ENCODE results near the gene ARID1B. TPM values are rescaled to one million over a fixed set of nuclear protein-coding genes. Genes with fewer than 3 reads are reported as not detected.

ARID1B gene
- total RNA-seq, 1 experiment from 2014 or later: 86.3 TPM

DNA sequence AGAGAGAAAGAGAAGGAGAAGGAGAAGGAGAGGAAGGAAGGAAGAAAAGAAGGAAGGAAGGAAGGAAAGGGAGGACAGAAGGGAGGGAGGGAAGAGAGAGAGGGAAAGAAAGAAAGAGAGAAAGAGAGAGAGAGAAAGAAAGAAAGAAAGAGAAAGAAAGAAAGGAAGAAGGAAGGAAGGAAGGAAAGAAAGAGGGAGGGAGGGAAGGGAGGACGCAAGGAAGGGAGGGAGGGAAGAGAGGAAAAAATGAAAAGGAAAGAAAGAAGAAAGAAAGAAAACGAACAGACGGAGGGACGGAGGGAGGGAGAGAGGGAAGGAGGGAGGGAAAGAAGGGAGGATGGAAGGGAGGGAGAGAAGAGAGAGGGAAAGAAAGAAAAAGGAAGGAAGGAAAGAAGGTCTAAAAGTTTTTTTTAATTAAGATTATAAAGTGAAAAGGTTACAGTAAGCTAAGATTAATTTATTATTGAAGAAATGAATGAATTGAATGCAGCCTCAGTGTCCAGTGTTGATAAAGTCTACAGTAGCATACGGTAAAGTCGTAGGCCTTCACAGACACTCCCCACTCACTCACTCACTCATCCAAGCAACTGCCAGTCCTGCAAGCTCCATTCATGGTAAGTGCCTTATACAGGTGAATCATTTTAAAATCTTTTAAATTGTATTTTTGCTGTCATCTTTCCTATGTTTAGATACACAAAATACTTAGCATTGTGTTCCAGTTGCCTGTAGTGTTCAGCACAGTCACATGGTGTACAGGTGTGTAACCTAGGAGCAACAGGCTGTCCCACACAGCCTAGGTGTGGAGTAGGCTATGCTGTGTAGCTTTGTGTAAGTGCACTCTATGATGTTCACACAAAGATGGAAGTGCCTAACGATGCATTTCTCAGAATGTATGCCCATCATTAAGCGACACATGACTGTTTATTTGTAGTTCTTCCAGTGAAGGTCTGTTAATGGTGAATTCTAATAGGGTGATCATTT lies 20.3 kb upstream of the ARID1B start:
- H3K9me3 ChIP-seq (ENCODE audit: low read depth, low read length, poor library complexity, severe bottlenecking): no peaks in the 10 kb centered on the region
- CTCF ChIA-PET: no interaction called here
- BruUV-seq (replicated peaks): no TSS peak
- intact Hi-C loops (cut with micrococcal nuclease; ENCODE audit: unreplicated experiment): no loop called here
- no peaks in the 10 kb centered on the region for H3K4me1 ChIP-seq (ENCODE audit: insufficient read depth, low read length, poor library complexity, severe bottlenecking)
- no peaks in the 10 kb centered on the region for H3K36me3 ChIP-seq (ENCODE audit: insufficient read depth, low read length, poor library complexity, severe bottlenecking)
- H3K27ac ChIP-seq (ENCODE audit: low read depth, low read length, poor library complexity, severe bottlenecking): no peak overlapping the region
- DNase-seq (ENCODE audit: low spot score): no peak
- POLR2A ChIA-PET (ENCODE audit: low non-redundant PET): interaction anchor here (0.6 kb wide), 1 partner anchor 179 kb away, joined by 20 read pairs; no protein-coding TSS in a partner anchor
- TF ChIP-seq, protein P1, sequence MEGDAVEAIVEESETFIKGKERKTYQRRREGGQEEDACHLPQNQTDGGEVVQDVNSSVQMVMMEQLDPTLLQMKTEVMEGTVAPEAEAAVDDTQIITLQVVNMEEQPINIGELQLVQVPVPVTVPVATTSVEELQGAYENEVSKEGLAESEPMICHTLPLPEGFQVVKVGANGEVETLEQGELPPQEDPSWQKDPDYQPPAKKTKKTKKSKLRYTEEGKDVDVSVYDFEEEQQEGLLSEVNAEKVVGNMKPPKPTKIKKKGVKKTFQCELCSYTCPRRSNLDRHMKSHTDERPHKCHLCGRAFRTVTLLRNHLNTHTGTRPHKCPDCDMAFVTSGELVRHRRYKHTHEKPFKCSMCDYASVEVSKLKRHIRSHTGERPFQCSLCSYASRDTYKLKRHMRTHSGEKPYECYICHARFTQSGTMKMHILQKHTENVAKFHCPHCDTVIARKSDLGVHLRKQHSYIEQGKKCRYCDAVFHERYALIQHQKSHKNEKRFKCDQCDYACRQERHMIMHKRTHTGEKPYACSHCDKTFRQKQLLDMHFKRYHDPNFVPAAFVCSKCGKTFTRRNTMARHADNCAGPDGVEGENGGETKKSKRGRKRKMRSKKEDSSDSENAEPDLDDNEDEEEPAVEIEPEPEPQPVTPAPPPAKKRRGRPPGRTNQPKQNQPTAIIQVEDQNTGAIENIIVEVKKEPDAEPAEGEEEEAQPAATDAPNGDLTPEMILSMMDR (conservative IDR thresholded peaks at IDR 0.05; ENCODE audit: low read depth, low read length): no peak
- TF ChIP-seq EZH2 (IDR thresholded peaks at IDR 0.05; ENCODE audit: borderline replicate concordance, low read depth, low read length, poor library complexity, severe bottlenecking): no peak
- H3K27me3 ChIP-seq (replicated peaks; ENCODE audit: insufficient read depth, low read depth, low read length, poor library complexity): no peaks in the 10 kb centered on the region
- no peak overlapping the region for H3K4me3 ChIP-seq (ENCODE audit: low read depth, low read length, poor library complexity, severe bottlenecking)

DNA sequence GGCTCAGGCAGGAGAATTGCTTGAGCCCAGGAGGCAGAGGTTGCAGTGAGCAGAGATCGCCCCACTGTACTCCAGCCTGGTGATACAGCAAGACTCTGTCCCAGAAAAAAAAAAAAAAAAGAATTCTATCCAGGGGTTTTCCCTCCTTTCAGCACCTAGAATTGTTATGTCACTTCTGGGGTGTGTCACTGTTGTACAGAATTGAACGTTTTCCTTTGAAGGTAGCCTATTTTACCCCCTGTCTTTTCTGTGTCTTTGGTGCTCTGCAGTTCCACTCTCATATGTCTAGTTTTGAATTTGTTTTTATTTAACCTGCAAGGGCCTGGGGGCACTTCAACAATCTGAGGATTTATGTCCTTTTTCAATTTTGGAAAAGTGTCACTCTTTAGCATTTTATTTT lies 19.3 kb upstream of the ARID1B start:
- Histone ChIP-seq H3K27ac (ENCODE audit: low read depth, low read length, poor library complexity, severe bottlenecking) (no peak overlapping the region), H3K4me1 (ENCODE audit: insufficient read depth, low read length, poor library complexity, severe bottlenecking) (no peaks in the 10 kb centered on the region), H3K27me3 (replicated peaks; ENCODE audit: insufficient read depth, low read depth, low read length, poor library complexity) (no peaks in the 10 kb centered on the region), H3K36me3 (ENCODE audit: insufficient read depth, low read length, poor library complexity, severe bottlenecking) (no peaks in the 10 kb centered on the region), H3K9me3 (ENCODE audit: low read depth, low read length, poor library complexity, severe bottlenecking) (no peaks in the 10 kb centered on the region), H3K4me3 (ENCODE audit: low read depth, low read length, poor library complexity, severe bottlenecking) (no peak overlapping the region)
- TF ChIP-seq, protein P1 (conservative IDR thresholded peaks at IDR 0.05; ENCODE audit: low read depth, low read length): no peak
- TF ChIP-seq EZH2 (IDR thresholded peaks at IDR 0.05; ENCODE audit: borderline replicate concordance, low read depth, low read length, poor library complexity, severe bottlenecking): no peak
- CTCF ChIA-PET: no interaction called here
- no TSS peak for BruUV-seq (replicated peaks)
- intact Hi-C loops (cut with micrococcal nuclease; ENCODE audit: unreplicated experiment): no loop called here
- POLR2A ChIA-PET (ENCODE audit: low non-redundant PET): no interaction called here
- no peak for DNase-seq (ENCODE audit: low spot score)

DNA sequence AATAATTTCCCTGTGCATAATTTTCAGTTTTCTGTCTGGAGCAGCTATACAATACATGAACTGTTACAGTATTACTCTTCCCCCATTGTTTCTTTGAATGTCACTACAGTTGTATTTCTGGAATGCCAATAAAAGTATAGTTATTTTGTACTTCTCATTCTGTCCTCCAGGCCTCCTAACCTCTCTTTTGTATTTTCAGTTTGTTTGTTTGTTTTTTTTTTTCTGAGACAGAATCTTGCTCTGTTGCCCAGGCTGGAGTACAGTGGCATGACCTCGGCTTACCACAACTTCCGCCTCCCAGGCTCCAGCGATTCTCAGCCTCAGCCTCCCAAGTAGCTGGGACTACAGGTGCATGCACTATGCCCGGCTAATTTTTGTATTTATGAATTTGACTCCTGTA lies 16.8 kb upstream of the ARID1B start:
- no peaks in the 10 kb centered on the region for H3K36me3 ChIP-seq (ENCODE audit: insufficient read depth, low read length, poor library complexity, severe bottlenecking)
- no peak overlapping the region for H3K4me3 ChIP-seq (ENCODE audit: low read depth, low read length, poor library complexity, severe bottlenecking)
- no peaks in the 10 kb centered on the region for H3K27me3 ChIP-seq (replicated peaks; ENCODE audit: insufficient read depth, low read depth, low read length, poor library complexity)
- TF ChIP-seq, protein P1 (conservative IDR thresholded peaks at IDR 0.05; ENCODE audit: low read depth, low read length): no peak
- TF ChIP-seq EZH2 (IDR thresholded peaks at IDR 0.05; ENCODE audit: borderline replicate concordance, low read depth, low read length, poor library complexity, severe bottlenecking): no peak
- no peak for DNase-seq (ENCODE audit: low spot score)
- no TSS peak for BruUV-seq (replicated peaks)
- no peak overlapping the region for H3K27ac ChIP-seq (ENCODE audit: low read depth, low read length, poor library complexity, severe bottlenecking)
- ChIA-PET CTCF (no interaction called here), POLR2A (ENCODE audit: low non-redundant PET) (interaction anchor here (0.7 kb wide), 1 partner anchor 12 kb away, joined by 4 read pairs; no protein-coding TSS in a partner anchor)
- intact Hi-C loops (cut with micrococcal nuclease; ENCODE audit: unreplicated experiment): no loop called here
- no peaks in the 10 kb centered on the region for H3K4me1 ChIP-seq (ENCODE audit: insufficient read depth, low read length, poor library complexity, severe bottlenecking)
- H3K9me3 ChIP-seq (ENCODE audit: low read depth, low read length, poor library complexity, severe bottlenecking): no peaks in the 10 kb centered on the region
